RWPE1 (cell line): ENCODE data around the gene CSNK1A1.

Experiments used
- CTCF ChIA-PET: fragments of 350-600 bp; sonication (Branson Sonifier 250); formaldehyde crosslinking; extraction: SDS; loops from one replicate; lab custom pipeline; 2021; lab: Yijun Ruan, JAX
- POLR2A ChIA-PET: fragments of 400-600 bp; formaldehyde crosslinking; extraction: SDS; loops from one replicate; lab custom pipeline; 2020; ENCODE audit warnings: antibody characterized with exemption; ENCODE audit not compliant: low non-redundant PET; lab: Yijun Ruan, JAX
- DNase-seq: peaks from one replicate; pipeline ENCODE4 v3.0.0; 2012; ENCODE audit warnings: low spot score
- H3K27ac ChIP-seq: fragments of 450-650 bp; 2 replicates; pipeline ENCODE4 v1.5.1; 2017
- CTCF ChIP-seq: fragments of 450-650 bp; conservative IDR thresholded peaks from 2 replicates; pipeline ENCODE4 v1.5.1; 2017; ENCODE audit warnings: low read depth, mild to moderate bottlenecking

The CSNK1A1 gene

GRCh38 chr5:149453618-149454415 is 97.4 kb downstream of the CSNK1A1 start:
- ChIA-PET POLR2A (no interaction called here), CTCF (interaction anchor here (0.6 to 1.6 kb wide), 6 partner anchors 10 to 61 kb away, joined by 3 to 6 read pairs (median 3); no protein-coding TSS in a partner anchor)
- peak overlapping the region; percentile 85 for H3K27ac ChIP-seq
- no peak for TF ChIP-seq CTCF
- DNase-seq, result no peak

DNA sequence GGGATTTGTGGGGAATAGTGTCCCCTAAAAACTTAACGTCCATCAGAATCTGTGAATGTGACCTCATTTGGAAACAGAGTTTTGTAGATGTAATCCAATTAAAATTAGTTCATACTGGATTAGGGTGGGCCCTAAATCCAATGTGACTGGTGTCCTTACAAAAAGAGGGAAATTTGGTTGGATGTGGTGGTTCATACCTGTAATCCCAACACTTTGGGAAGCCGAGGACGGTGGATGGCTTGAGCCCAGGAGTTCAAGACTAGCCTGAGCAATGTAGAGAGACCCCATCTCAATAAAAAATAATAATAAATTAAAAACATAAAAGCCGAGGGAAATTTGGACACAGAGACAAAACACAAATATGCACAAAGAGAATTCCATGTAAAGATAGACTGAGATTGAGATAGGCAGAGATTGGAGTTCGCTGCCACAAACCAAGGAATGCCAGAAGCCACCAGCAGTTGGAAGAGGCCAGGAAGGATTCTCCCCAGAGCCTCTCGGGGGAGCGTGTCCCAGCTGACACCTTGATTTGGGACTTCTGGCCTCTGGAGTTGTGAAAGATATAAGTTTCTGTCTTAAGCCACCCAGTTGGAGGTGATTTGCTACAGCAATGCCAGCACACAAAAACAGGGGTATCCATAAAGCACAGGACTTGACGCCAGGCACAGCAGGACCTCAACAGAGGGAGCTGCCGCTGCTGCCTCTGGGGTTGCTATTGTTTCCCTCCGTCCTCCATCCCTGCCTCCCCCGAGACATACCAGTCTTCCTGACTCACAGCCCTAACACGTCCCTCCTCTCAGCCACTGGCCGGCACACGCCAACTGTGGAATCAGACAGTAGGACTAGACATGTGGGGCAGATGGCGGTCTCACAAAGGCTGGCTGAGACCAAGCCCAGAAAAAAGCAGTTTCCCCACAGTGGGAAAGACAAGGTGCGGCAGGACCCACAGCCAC is 98.3 kb downstream of the CSNK1A1 start:
- ChIA-PET CTCF (interaction anchor here (0.7 to 1.4 kb wide), 4 partner anchors 14 to 288 kb away, joined by 3 to 5 read pairs (median 3); no protein-coding TSS in a partner anchor), POLR2A (no interaction called here)
- H3K27ac ChIP-seq, result peak overlapping the region; percentile 85
- TF ChIP-seq CTCF, result no peak; the same call in 1 of the 2 replicates
- peak; percentile 93 for DNase-seq

DNA sequence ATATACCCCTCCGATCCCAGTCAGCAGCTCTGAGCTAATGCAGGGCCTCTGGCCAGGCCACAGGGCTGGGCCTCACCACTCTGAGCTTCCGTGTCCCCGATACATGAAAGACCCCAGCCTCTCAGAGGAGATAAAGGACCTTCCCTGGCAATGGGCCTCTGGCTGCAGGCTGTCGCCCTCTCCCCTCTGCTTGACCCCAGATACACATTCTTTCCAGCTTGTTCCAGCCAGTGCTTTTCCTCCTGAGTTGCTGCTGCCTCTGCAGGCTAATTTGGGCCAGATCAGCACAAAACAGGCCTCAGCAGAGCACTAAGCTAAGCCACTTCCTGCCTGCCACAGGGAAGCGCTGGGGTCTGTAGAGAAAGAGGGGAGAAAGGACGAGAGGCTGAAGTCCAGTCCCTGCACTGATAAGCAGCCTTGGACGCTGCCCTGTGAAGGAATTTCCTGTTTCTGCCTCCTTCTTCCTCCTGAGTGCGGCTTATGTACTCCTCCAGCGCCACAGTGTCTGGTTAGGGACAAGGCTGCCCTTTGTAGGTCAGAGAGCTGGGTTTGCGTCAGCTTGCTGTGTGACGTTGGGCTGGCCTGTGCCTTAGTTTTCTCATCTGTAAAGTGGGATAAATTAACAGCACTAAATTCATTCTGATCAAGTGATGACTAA is 99.1 kb downstream of the CSNK1A1 start:
- TF ChIP-seq CTCF, result no peak
- POLR2A ChIA-PET, result no interaction called here
- DNase-seq, result no peak
- H3K27ac ChIP-seq, result peak overlapping the region; percentile 85
- CTCF ChIA-PET, result interaction anchor here (0.7 to 0.9 kb wide), 2 partner anchors 10 to 17 kb away, joined by 3 to 6 read pairs; no protein-coding TSS in a partner anchor

GRCh38 chr5:149450199-149450598 is 101.0 kb downstream of the CSNK1A1 start:
- no peak for DNase-seq
- POLR2A ChIA-PET, result no interaction called here
- CTCF ChIA-PET, result interaction anchor here (0.6 kb wide), 1 partner anchor 137 kb away, joined by 3 read pairs; no protein-coding TSS in a partner anchor
- peak overlapping the region; percentile 85 for H3K27ac ChIP-seq
- TF ChIP-seq CTCF, result no peak

DNA sequence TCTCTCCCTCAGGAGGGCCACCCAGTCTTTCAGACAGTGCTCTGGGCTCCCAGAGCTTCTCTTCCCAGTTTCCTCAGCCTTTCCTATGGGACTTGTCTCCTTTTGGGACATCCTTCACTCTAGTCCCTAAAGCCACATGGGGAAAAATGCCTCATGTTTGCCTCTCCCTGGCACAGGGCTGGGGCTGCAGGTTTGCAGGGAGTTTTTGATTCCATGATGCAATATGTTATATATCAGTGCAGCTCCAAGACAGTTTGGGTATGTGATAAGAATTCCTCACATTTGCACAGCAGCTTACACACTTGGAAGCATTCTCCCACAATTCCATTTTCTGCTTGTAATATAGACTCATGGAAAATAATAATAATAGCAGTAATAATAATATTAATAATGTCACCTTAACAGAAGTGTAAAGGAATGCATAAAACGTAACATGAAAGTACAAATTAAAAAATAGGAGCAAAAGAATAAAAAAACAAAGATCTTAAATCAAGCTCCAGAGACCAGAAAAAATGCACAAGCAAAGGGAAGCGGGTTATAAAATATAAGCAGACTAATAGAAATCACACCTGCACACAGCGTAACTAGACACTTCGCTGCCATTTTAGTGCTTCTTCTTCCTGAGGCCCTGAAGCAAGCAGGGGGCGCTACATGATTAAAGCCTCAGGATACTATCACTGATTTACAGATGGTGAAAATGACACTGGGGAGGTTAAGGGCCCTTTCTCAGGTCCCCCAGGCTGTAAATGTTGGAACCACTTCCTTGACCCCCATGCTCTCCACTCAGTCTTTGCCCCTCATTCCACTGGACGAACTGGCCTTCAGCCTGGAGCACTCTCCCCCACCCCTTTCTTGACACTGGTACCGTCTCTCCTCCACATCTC is 102.2 kb downstream of the CSNK1A1 start:
- ChIA-PET POLR2A (no interaction called here), CTCF (interaction anchor here (0.6 to 1.9 kb wide), 6 partner anchors 19 to 403 kb away, joined by 3 to 5 read pairs (median 3); no protein-coding TSS in a partner anchor)
- no peak for DNase-seq
- no peak; the same call in 1 of the 2 replicates for TF ChIP-seq CTCF
- peak overlapping the region; percentile 85 for H3K27ac ChIP-seq
